IMR-90 (cell line): ENCODE results near the gene TREH. TPM values are rescaled to one million over a fixed set of nuclear protein-coding genes. Genes with fewer than 3 reads are reported as not detected.
"Not testable (repeated sequence)": the region's sequence is repeated elsewhere in the genome, so short reads cannot be mapped to it uniquely, and the experiment has no call there.

Experiments used
- ATAC-seq: fragments of 200-7000 bp; cut with Tn5 transposase; 2 replicates; pipeline ENCODE4 v1.9.1; 2020; ENCODE audit warnings: low read depth, mild to moderate bottlenecking, moderate library complexity
- BruUV-seq: library from RNA; stranded (reverse); fragments of 400-500 nt; replicated peaks from 2 replicates; lab custom pipeline; 2021; lab: Mats Ljungman, UMichigan
- CTCF ChIA-PET: fragments of 300-600 bp; formaldehyde crosslinking; extraction: SDS; loops from one replicate; lab custom pipeline; 2021; ENCODE audit warnings: antibody characterized with exemption; lab: Yijun Ruan, JAX
- POLR2A ChIA-PET: fragments of 300-600 bp; sonication (Branson Sonifier 250); formaldehyde crosslinking; loops from one replicate; lab custom pipeline; 2022; ENCODE audit warnings: antibody characterized with exemption; ENCODE audit not compliant: unreplicated experiment; lab: Charles Lee
- DNase-seq: peaks from one replicate; pipeline ENCODE4 v3.0.0; 2013
- H2AFZ ChIP-seq: replicated peaks from 2 replicates; pipeline ENCODE3; 2013; ENCODE audit warnings: low read length, mild to moderate bottlenecking; ENCODE audit not compliant: poor library complexity
- H2AK5ac ChIP-seq: 2 replicates; pipeline ENCODE4 v1.6.1; 2013; ENCODE audit warnings: low read depth, low read length, inconsistent platforms
- H2AK9ac ChIP-seq: replicated peaks from 2 replicates; pipeline ENCODE3; 2013; ENCODE audit warnings: mild to moderate bottlenecking, low read depth, low read length, moderate library complexity; ENCODE audit not compliant: poor library complexity
- H2BK120ac ChIP-seq: 2 replicates; pipeline ENCODE4 v1.6.1; 2013; ENCODE audit warnings: low read depth, low read length, inconsistent platforms
- H2BK15ac ChIP-seq: 3 replicates; pipeline ENCODE4 v1.6.1; 2013; ENCODE audit warnings: low read depth, low read length, inconsistent platforms
- H2BK20ac ChIP-seq: 2 replicates; pipeline ENCODE4 v1.6.1; 2013; ENCODE audit warnings: low read depth, mild to moderate bottlenecking, inconsistent platforms, low read length, moderate library complexity
- H2BK5ac ChIP-seq: 2 replicates; pipeline ENCODE4 v1.6.1; 2013; ENCODE audit warnings: mild to moderate bottlenecking, low read depth, low read length, inconsistent platforms; ENCODE audit not compliant: poor library complexity, severe bottlenecking
- H3K14ac ChIP-seq: replicated peaks from 2 replicates; pipeline ENCODE4 v1.6.1; 2013; ENCODE audit warnings: low read depth, low read length, inconsistent platforms
- H3K18ac ChIP-seq: 2 replicates; pipeline ENCODE4 v1.6.1; 2013; ENCODE audit warnings: low read depth, low read length, control low read depth
- H3K23ac ChIP-seq: 2 replicates; pipeline ENCODE4 v1.6.1; 2013; ENCODE audit warnings: low read depth, low read length, inconsistent platforms
- H3K27ac ChIP-seq: 2 replicates; pipeline ENCODE4 v1.5.1; 2013; ENCODE audit warnings: mild to moderate bottlenecking, control low read depth, low read length; ENCODE audit not compliant: insufficient read depth
- H3K27me3 ChIP-seq: 2 replicates; pipeline ENCODE4 v1.6.1; 2013; ENCODE audit warnings: low read length; ENCODE audit not compliant: control insufficient read depth, insufficient read depth
- H3K36me3 ChIP-seq: 2 replicates; pipeline ENCODE4 v1.6.1; 2013; ENCODE audit warnings: low read length, mixed read lengths; ENCODE audit not compliant: control insufficient read depth, insufficient read depth
- H3K4ac ChIP-seq: 2 replicates; pipeline ENCODE4 v1.6.1; 2013; ENCODE audit warnings: low read depth, low read length, inconsistent platforms
- H3K4me1 ChIP-seq: 2 replicates; pipeline ENCODE4 v1.6.1; 2013; ENCODE audit warnings: low read length, mixed read lengths; ENCODE audit not compliant: control insufficient read depth, insufficient read depth
- H3K4me2 ChIP-seq: 2 replicates; pipeline ENCODE4 v1.6.1; 2013; ENCODE audit warnings: low read depth, mild to moderate bottlenecking, control low read depth, low read length, moderate library complexity
- H3K4me3 ChIP-seq: 2 replicates; pipeline ENCODE4 v1.5.1; 2013; ENCODE audit warnings: low read depth, mild to moderate bottlenecking, control low read depth, low read length, moderate library complexity; ENCODE audit not compliant: insufficient read depth
- H3K56ac ChIP-seq: 2 replicates; pipeline ENCODE4 v1.6.1; 2013; ENCODE audit warnings: low read length, inconsistent platforms; ENCODE audit not compliant: insufficient read depth; ENCODE audit errors: extremely low read depth
- H3K79me1 ChIP-seq, 2 experiments: 2 replicates each; pipeline ENCODE4 v1.6.1; 2013; ENCODE audit warnings: low read length in 2 of 2, inconsistent platforms in 1 of 2, low read depth in 1 of 2
- H3K9ac ChIP-seq: 2 replicates; pipeline ENCODE4 v1.6.1; 2013; ENCODE audit warnings: low read depth, low read length, control low read depth
- H3K9me1 ChIP-seq: 2 replicates; pipeline ENCODE4 v1.6.1; 2013; ENCODE audit warnings: low read length, inconsistent platforms; ENCODE audit not compliant: insufficient read depth
- H3K9me3 ChIP-seq: 2 replicates; pipeline ENCODE4 v1.6.1; 2013; ENCODE audit warnings: low read length; ENCODE audit not compliant: control insufficient read depth, insufficient read depth
- H4K20me1 ChIP-seq: 2 replicates; pipeline ENCODE4 v1.6.1; 2013; ENCODE audit warnings: low read length, inconsistent platforms; ENCODE audit not compliant: insufficient read depth
- H4K5ac ChIP-seq: 2 replicates; pipeline ENCODE4 v1.6.1; 2013; ENCODE audit warnings: mild to moderate bottlenecking, low read depth, low read length, control low read depth
- H4K8ac ChIP-seq, 2 experiments: 2 replicates each; pipeline ENCODE4 v1.6.1; 2013; ENCODE audit warnings: low read depth in 2 of 2, low read length in 2 of 2, control low read depth in 1 of 2, inconsistent platforms in 1 of 2
- H4K91ac ChIP-seq: 2 replicates; pipeline ENCODE4 v1.6.1; 2013; ENCODE audit warnings: low read depth, low read length, inconsistent platforms; ENCODE audit not compliant: insufficient read depth
- WGBS, 2 experiments: methylation state at CpG; one replicate each; pipeline versions ENCODE4 v1.1.5 to v1.1.7; 2013; ENCODE audit warnings: missing lambda C conversion rate in 2 of 2; ENCODE audit not compliant: insufficient read length in 1 of 2; ENCODE audit errors: extremely low coverage in 2 of 2; 5-methylcytosine and 5-hydroxymethylcytosine counted together
- dilution Hi-C: fragments of 300-500 bp; cut with HindIII; formaldehyde crosslinking; loops from one replicate; pipeline ENCODE4 v1.14.3; 2018; ENCODE audit warnings: low sequenced_read_pairs; ENCODE audit not compliant: unreplicated experiment
- in situ Hi-C: fragments of 300-500 bp; cut with MboI; formaldehyde crosslinking; loops from 3 replicates; pipeline ENCODE4 v1.14.3; 2019; ENCODE audit warnings: low sequenced_read_pairs, inconsistent platforms, mixed read lengths
- intact Hi-C: fragments of 100-400 bp; cut with micrococcal nuclease; formaldehyde crosslinking; loops from 2 replicates; pipeline ENCODE4 v1.10.0; 2022
- polyA plus RNA-seq, 3 experiments: library from polyadenylated mRNA; depleted of rRNA; stranded (reverse); fragments of >200 nt; gene quantifications; 2 replicates each; pipeline ENCODE4 v1.2.3, GENCODE V29; 2012; ENCODE audit warnings: low replicate concordance in 1 of 3
- total RNA-seq: library from RNA; depleted of rRNA; stranded (reverse); fragments of >200 nt; gene quantifications from 2 replicates; pipeline ENCODE4 v1.2.3, GENCODE V29; 2012

Gene TREH
- total and polyA plus RNA-seq, 2 of the 4 experiments (the other 2 are of a cell fraction), result not detected

GRCh38 chr11:118727001-118727720, 47.7 kb upstream of the TREH start:
- not testable (repeated sequence) for ATAC-seq, H3K14ac ChIP-seq, H3K9ac ChIP-seq

GRCh38 chr11:118721478-118722015, 42.1 kb upstream of the TREH start:
- H3K9ac ChIP-seq, H4K8ac ChIP-seq, H3K79me1 ChIP-seq, ATAC-seq, H4K91ac ChIP-seq, H2AFZ ChIP-seq, H2BK20ac ChIP-seq, H2AK5ac ChIP-seq, H3K18ac ChIP-seq, POLR2A ChIA-PET, dilution Hi-C loops, H3K56ac ChIP-seq, H4K20me1 ChIP-seq, H2BK5ac ChIP-seq, H3K27me3 ChIP-seq, H3K4ac ChIP-seq, CTCF ChIA-PET, H3K4me3 ChIP-seq, H3K9me1 ChIP-seq, DNase-seq, H2AK9ac ChIP-seq, H3K4me1 ChIP-seq, intact Hi-C loops, H3K23ac ChIP-seq, H3K27ac ChIP-seq, in situ Hi-C loops, H2BK120ac ChIP-seq, BruUV-seq, H2BK15ac ChIP-seq, H3K4me2 ChIP-seq, H3K9me3 ChIP-seq, H3K36me3 ChIP-seq, H4K5ac ChIP-seq, H3K14ac ChIP-seq: not testable (repeated sequence)
- no CpG with 5 or more reads among the region's 10 CpGs for WGBS, 2 experiments

More at GRCh38 chr11:118727001-118727720, 47.7 kb upstream of the TREH start:
- POLR2A ChIA-PET, H3K27ac ChIP-seq, H3K36me3 ChIP-seq, H4K5ac ChIP-seq, in situ Hi-C loops, CTCF ChIA-PET, H3K56ac ChIP-seq, H3K18ac ChIP-seq, H3K23ac ChIP-seq, H4K91ac ChIP-seq, H3K4me2 ChIP-seq, H2BK15ac ChIP-seq, intact Hi-C loops, H2AK5ac ChIP-seq, H3K4me1 ChIP-seq, H2AK9ac ChIP-seq, H3K79me1 ChIP-seq, dilution Hi-C loops, H3K4ac ChIP-seq, H3K4me3 ChIP-seq, H4K8ac ChIP-seq, H2BK120ac ChIP-seq, H2BK20ac ChIP-seq, BruUV-seq, DNase-seq, H2BK5ac ChIP-seq, H4K20me1 ChIP-seq, H3K27me3 ChIP-seq, H2AFZ ChIP-seq, H3K9me3 ChIP-seq, H3K9me1 ChIP-seq: not testable (repeated sequence)
- WGBS, 2 experiments, result 80% methylated on average over 1 of the region's 8 CpGs; no CpG with 5 or more reads in 1 of the 2 experiments
